GM12873 (cell line): ENCODE results near the gene MRPS34.

Experiments used
- CTCF ChIP-seq: IDR thresholded peaks from 2 replicates; pipeline ENCODE4 v1.5.1; 2012; ENCODE audit warnings: low read depth, mild to moderate bottlenecking, moderate library complexity, low read length, control low read depth; ENCODE audit not compliant: insufficient read depth; ENCODE audit errors: missing control alignments

The MRPS34 gene

GRCh38 chr16:1818204-1818872 lies 45.4 kb upstream of the MRPS34 start:
- no peak for TF ChIP-seq CTCF

GRCh38 chr16:1817716-1818115 lies 44.8 kb upstream of the MRPS34 start:
- no peak for TF ChIP-seq CTCF

- no peak for TF ChIP-seq CTCF
Observed at GRCh38 chr16:1817276-1817589, 44.3 kb upstream of the MRPS34 start.

- no peak for TF ChIP-seq CTCF
Observed at GRCh38 chr16:1816396-1817275, 43.7 kb upstream of the MRPS34 start.

- TF ChIP-seq CTCF = no peak
Observed at GRCh38 chr16:1815461-1815860, 42.5 kb upstream of the MRPS34 start.

GRCh38 chr16:1812732-1813163 lies 39.8 kb upstream of the MRPS34 start:
- TF ChIP-seq CTCF = peak; percentile 26

- no peak for TF ChIP-seq CTCF
Observed at GRCh38 chr16:1810536-1810935, 37.6 kb upstream of the MRPS34 start.
